Measurements from ENCODE around the gene TTC17. TPM values are rescaled to one million over a fixed set of nuclear protein-coding genes. Genes with fewer than 3 reads are reported as not detected.
A peak's percentile ranks its signal among the peaks of the same experiment; 100 is the strongest.
"Not testable (repeated sequence)": the region's sequence is repeated elsewhere in the genome, so short reads cannot be mapped to it uniquely, and the experiment has no call there.

TTC17 gene
- total RNA-seq, result 10 to 100 TPM; 71.7 to 72.8 TPM

GRCh38 chr11:43358801-43359421 lies at the start of gene TTC17:
Gene TTC17, plus strand, starts transcription at chr11:43358920. Its CDS starts 35 bp downstream, at chr11:43358955.
- peak; percentile 95 for DNase-seq
- Mint-ChIP-seq H3K27ac (peak within 1 kb of the TSS; percentile 94), H3K9me3 (no peaks in the 10 kb centered on the region), H3K27me3 (no peaks in the 10 kb centered on the region), H3K36me3 (ENCODE audit: low read depth) (peaks cover 13% of the 10 kb centered on the region), H3K4me1 (peaks cover 47% of the 10 kb centered on the region), H3K4me3 (peak within 1 kb of the TSS; percentile 96)
- ChIA-PET POLR2A (interaction anchor here (0.8 to 3.8 kb wide), 19 partner anchors 10 to 322 kb away, joined by 3 to 62 read pairs (median 6); partner anchors contain the start of genes API5 and HSD17B12), CTCF (interaction anchor here (0.8 to 4.3 kb wide), 7 partner anchors 9 to 61 kb away, joined by 3 to 39 read pairs (median 5); partner anchors contain the start of gene API5)

GRCh38 chr11:43311791-43312607 lies 46.7 kb upstream of the TTC17 start, which contains the start of gene API5:
Gene API5, plus strand, starts transcription at chr11:43311996. Its CDS starts 132 bp downstream, at chr11:43312128.
- CTCF ChIA-PET, result interaction anchor here (0.6 to 2.7 kb wide), 29 partner anchors 9 to 1957 kb away, joined by 3 to 43 read pairs (median 4); partner anchors contain the start of genes HSD17B12 and TTC17
- no peaks in the 10 kb centered on the region for H3K36me3 Mint-ChIP-seq (ENCODE audit: low read depth)

GRCh38 chr11:43315966-43316365 lies 42.8 kb upstream of the TTC17 start:
- Mint-ChIP-seq H3K27me3 (no peaks in the 10 kb centered on the region), H3K36me3 (ENCODE audit: low read depth) (peaks cover 11% of the 10 kb centered on the region), H3K4me1 (peaks cover 46% of the 10 kb centered on the region), H3K4me3 (no peak overlapping the region), H3K9me3 (no peaks in the 10 kb centered on the region), H3K27ac (no peak overlapping the region)
- CTCF ChIA-PET, result interaction anchor here (0.8 to 1.9 kb wide), 2 partner anchors 42 to 103 kb away, joined by 3 to 5 read pairs; partner anchors contain the start of gene TTC17
- DNase-seq, result no peak
- POLR2A ChIA-PET, result no interaction called here

More at GRCh38 chr11:43311791-43312607, 46.7 kb upstream of the TTC17 start, which contains the start of gene API5:
- Mint-ChIP-seq H3K4me3 (peak within 1 kb of the TSS; percentile 91), H3K27me3 (no peaks in the 10 kb centered on the region), H3K4me1 (peaks cover 44% of the 10 kb centered on the region), H3K27ac (peak within 1 kb of the TSS; percentile 84), H3K9me3 (no peaks in the 10 kb centered on the region)
- DNase-seq, result peak; percentile 94
- POLR2A ChIA-PET, result interaction anchor here (0.6 to 2.8 kb wide), 17 partner anchors 8 to 368 kb away, joined by 3 to 62 read pairs (median 3); partner anchors contain the start of gene TTC17

GRCh38 chr11:43316451-43316850 lies 42.3 kb upstream of the TTC17 start:
- CTCF ChIA-PET, result interaction anchor here (1.9 kb wide), 1 partner anchor 102 kb away, joined by 5 read pairs; no protein-coding TSS in a partner anchor
- H3K4me1 Mint-ChIP-seq, result peaks cover 44% of the 10 kb centered on the region
- peak; percentile 41 for DNase-seq
- no peaks in the 10 kb centered on the region for H3K9me3 Mint-ChIP-seq
- peak overlapping the region; percentile 21 for H3K27ac Mint-ChIP-seq
- no peak overlapping the region for H3K4me3 Mint-ChIP-seq
- no peaks in the 10 kb centered on the region for H3K27me3 Mint-ChIP-seq
- peaks cover 12% of the 10 kb centered on the region for H3K36me3 Mint-ChIP-seq (ENCODE audit: low read depth)
- POLR2A ChIA-PET, result interaction anchor here (2.6 kb wide), 1 partner anchor 42 kb away, joined by 11 read pairs; the partner anchor contains the start of gene TTC17

GRCh38 chr11:43327987-43328386 lies 30.7 kb upstream of the TTC17 start:
- Mint-ChIP-seq H3K9me3 (no peaks in the 10 kb centered on the region), H3K27ac (no peak overlapping the region), H3K4me3 (no peak overlapping the region), H3K4me1 (no peaks in the 10 kb centered on the region), H3K36me3 (ENCODE audit: low read depth) (peaks cover 54% of the 10 kb centered on the region), H3K27me3 (no peaks in the 10 kb centered on the region)
- ChIA-PET POLR2A (no interaction called here), CTCF (no interaction called here)
- no peak for DNase-seq

- no peak overlapping the region for H3K4me3 Mint-ChIP-seq
- H3K27me3 Mint-ChIP-seq, result no peaks in the 10 kb centered on the region
- ChIA-PET POLR2A (interaction anchor here (1.7 kb wide), 1 partner anchor 30 kb away, joined by 5 read pairs; the partner anchor contains the start of gene TTC17), CTCF (no interaction called here)
- H3K36me3 Mint-ChIP-seq (ENCODE audit: low read depth), result peaks cover 52% of the 10 kb centered on the region
- H3K27ac Mint-ChIP-seq, result no peak overlapping the region
- H3K9me3 Mint-ChIP-seq, result no peaks in the 10 kb centered on the region
- DNase-seq, result no peak
- H3K4me1 Mint-ChIP-seq, result no peaks in the 10 kb centered on the region
These were observed 30.2 kb upstream of the TTC17 start for GRCh38 chr11:43328482-43328881.

GRCh38 chr11:43341159-43341558 lies 17.6 kb upstream of the TTC17 start:
- ChIA-PET POLR2A (interaction anchor here (1.0 kb wide), 1 partner anchor 17 kb away, joined by 3 read pairs; no protein-coding TSS in a partner anchor), CTCF (no interaction called here)
- no peaks in the 10 kb centered on the region for H3K27me3 Mint-ChIP-seq
- H3K4me3 Mint-ChIP-seq, result no peak overlapping the region
- H3K36me3 Mint-ChIP-seq (ENCODE audit: low read depth), result peaks cover 39% of the 10 kb centered on the region
- H3K9me3 Mint-ChIP-seq, result peaks cover 3% of the 10 kb centered on the region
- DNase-seq, result no peak
- H3K4me1 Mint-ChIP-seq, result no peaks in the 10 kb centered on the region
- no peak overlapping the region for H3K27ac Mint-ChIP-seq

GRCh38 chr11:43351426-43351825 lies 7.3 kb upstream of the TTC17 start:
- H3K27me3 Mint-ChIP-seq; POLR2A ChIA-PET; H3K9me3 Mint-ChIP-seq; H3K4me3 Mint-ChIP-seq; H3K27ac Mint-ChIP-seq; H3K36me3 Mint-ChIP-seq (ENCODE audit: low read depth); H3K4me1 Mint-ChIP-seq; DNase-seq: not testable (repeated sequence)
- CTCF ChIA-PET, result interaction anchor here (0.5 kb wide), 1 partner anchor 502 kb away, joined by 3 read pairs; no protein-coding TSS in a partner anchor

- peaks cover 14% of the 10 kb centered on the region for H3K4me1 Mint-ChIP-seq
- no peaks in the 10 kb centered on the region for H3K36me3 Mint-ChIP-seq (ENCODE audit: low read depth)
- H3K9me3 Mint-ChIP-seq, result no peaks in the 10 kb centered on the region
- H3K4me3 Mint-ChIP-seq, result no peak overlapping the region
- no peak for DNase-seq
- no peaks in the 10 kb centered on the region for H3K27me3 Mint-ChIP-seq
- POLR2A ChIA-PET, result no interaction called here
- H3K27ac Mint-ChIP-seq, result no peak overlapping the region
- CTCF ChIA-PET, result no interaction called here
These were observed 4.4 kb upstream of the TTC17 start for GRCh38 chr11:43354311-43354710.

GRCh38 chr11:43356336-43356735 lies 2.4 kb upstream of the TTC17 start:
- no peak overlapping the region for H3K4me3 Mint-ChIP-seq
- ChIA-PET CTCF (interaction anchor here (4.3 kb wide), 1 partner anchor 44 kb away, joined by 39 read pairs; the partner anchor contains the start of gene API5), POLR2A (interaction anchor here (1.4 kb wide), 1 partner anchor 44 kb away, joined by 8 read pairs; the partner anchor contains the start of gene API5)
- peaks cover 3% of the 10 kb centered on the region for H3K36me3 Mint-ChIP-seq (ENCODE audit: low read depth)
- no peak overlapping the region for H3K27ac Mint-ChIP-seq
- no peak for DNase-seq
- peaks cover 30% of the 10 kb centered on the region for H3K4me1 Mint-ChIP-seq
- H3K9me3 Mint-ChIP-seq, result no peaks in the 10 kb centered on the region
- H3K27me3 Mint-ChIP-seq, result no peaks in the 10 kb centered on the region

GRCh38 chr11:43358279-43358800 lies 380 bp upstream of the TTC17 start:
- POLR2A ChIA-PET, result interaction anchor here (0.8 to 3.8 kb wide), 19 partner anchors 11 to 322 kb away, joined by 3 to 62 read pairs (median 6); partner anchors contain the start of genes API5 and HSD17B12
- DNase-seq, result no peak
- H3K9me3 Mint-ChIP-seq, result no peaks in the 10 kb centered on the region
- H3K27me3 Mint-ChIP-seq, result no peaks in the 10 kb centered on the region
- peaks cover 42% of the 10 kb centered on the region for H3K4me1 Mint-ChIP-seq
- H3K27ac Mint-ChIP-seq, result peak overlapping the region; percentile 94
- CTCF ChIA-PET, result interaction anchor here (0.8 to 4.3 kb wide), 6 partner anchors 9 to 61 kb away, joined by 3 to 39 read pairs (median 5); partner anchors contain the start of gene API5
- peak overlapping the region; percentile 96 for H3K4me3 Mint-ChIP-seq
- H3K36me3 Mint-ChIP-seq (ENCODE audit: low read depth), result peaks cover 7% of the 10 kb centered on the region

- peak overlapping the region; percentile 94 for H3K27ac Mint-ChIP-seq
- H3K4me3 Mint-ChIP-seq, result peak overlapping the region; percentile 96
- no peaks in the 10 kb centered on the region for H3K27me3 Mint-ChIP-seq
- peaks cover 16% of the 10 kb centered on the region for H3K36me3 Mint-ChIP-seq (ENCODE audit: low read depth)
- H3K4me1 Mint-ChIP-seq, result peaks cover 49% of the 10 kb centered on the region
- ChIA-PET CTCF (interaction anchor here (1.0 to 4.3 kb wide), 6 partner anchors 8 to 60 kb away, joined by 3 to 39 read pairs (median 6); partner anchors contain the start of gene API5), POLR2A (interaction anchor here (0.7 to 3.8 kb wide), 16 partner anchors 10 to 82 kb away, joined by 3 to 62 read pairs (median 8); partner anchors contain the start of gene API5)
- no peaks in the 10 kb centered on the region for H3K9me3 Mint-ChIP-seq
- DNase-seq, result peak; percentile 42
These were observed 700 bp downstream of the TTC17 start for GRCh38 chr11:43359422-43359818.

All from activated CD4-positive, alpha-beta memory T cell treated with anti-CD3 and anti-CD28 coated beads, Interleukin-2, amount 10 ng/mL, durations not matched to agents 7 days and 5 days (primary cell).